ENCODE measurements around the gene NOLC1. TPM values are rescaled to one million over a fixed set of nuclear protein-coding genes. Genes with fewer than 3 reads are reported as not detected.

NOLC1 gene
- total and polyA plus RNA-seq, 2 donors (not counting 1 experiment from before 2014, with no cell fraction given) = 32.9 to 45.0 TPM

DNA sequence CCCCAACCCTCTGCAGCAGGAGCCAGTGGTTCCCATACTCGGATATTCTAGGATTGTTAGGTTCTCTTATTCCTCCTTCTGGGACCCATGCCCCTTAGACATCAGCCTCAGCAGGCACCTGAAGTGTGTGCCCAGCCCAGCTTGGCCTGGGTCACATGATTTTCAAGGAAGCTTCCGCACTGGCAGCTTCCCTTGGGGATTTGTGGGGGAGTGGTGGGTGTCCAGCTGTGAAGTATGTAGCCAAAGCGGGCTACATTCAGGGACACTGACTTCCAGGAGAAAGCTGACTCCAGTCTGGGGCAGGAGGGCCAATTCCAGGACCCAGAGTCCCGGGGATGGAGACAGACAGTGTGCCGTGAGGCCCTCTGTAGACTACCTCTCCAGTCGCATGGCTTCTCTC lies 33.3 kb upstream of the NOLC1 start:
- intact Hi-C loops (cut with micrococcal nuclease) = loop anchor here (2.0 to 5.0 kb wide), 2 partner anchors 277 to 526 kb away; partner anchors contain the start of genes KCNIP2 and TRIM8
- ChIA-PET CTCF (interaction anchor here (0.5 to 1.7 kb wide), 12 partner anchors 13 to 337 kb away, joined by 3 to 14 read pairs (median 4); partner anchors contain the start of genes ARMH3, HPS6 and PPRC1), POLR2A (interaction anchor here (0.6 to 1.2 kb wide), 10 partner anchors 15 to 827 kb away, joined by 3 to 15 read pairs (median 4); partner anchors contain the start of gene NOLC1)
- Histone ChIP-seq H2AFZ (ENCODE audit: insufficient read depth, low read depth, low read length, poor library complexity, severe bottlenecking) (no peak overlapping the region), H3K9ac (ENCODE audit: low read length) (peak overlapping the region; percentile 94), H3K9me3 (ENCODE audit: control extremely low read depth in 1 of 3, control insufficient read depth in 2 of 3, insufficient read depth in 1 of 3, low read length in 2 of 3) (no peaks in the 10 kb centered on the region), H3K4me3 (ENCODE audit: control extremely low read depth in 1 of 5, extremely low read depth in 1 of 5, insufficient read depth in 1 of 5, low read depth in 2 of 5, low read length in 4 of 5) (peak overlapping the region; percentile 47 to 95 (median 90)), H3K4me1 (ENCODE audit: control insufficient read depth in 2 of 2, insufficient read depth in 2 of 2, low read length in 2 of 2) (peaks cover 53 to 65% of the 10 kb centered on the region in 2 donors), H4K20me1 (ENCODE audit: control insufficient read depth, insufficient read depth, low read length, poor library complexity, severe bottlenecking) (peaks cover 23% of the 10 kb centered on the region), H3K27me3 (replicated peaks in 1 of 4; ENCODE audit: control extremely low read depth in 1 of 4, control insufficient read depth in 3 of 4, insufficient read depth in 4 of 4, low read length in 3 of 4) (no peaks in the 10 kb centered on the region), H3K79me2 (ENCODE audit: control insufficient read depth, insufficient read depth, low read length) (peaks cover 71% of the 10 kb centered on the region), H3K4me2 (replicated peaks; ENCODE audit: low read depth, low read length, poor library complexity, severe bottlenecking) (peak overlapping the region; percentile 93), H3K36me3 (replicated peaks in 1 of 2; ENCODE audit: control extremely low read depth in 1 of 2, control insufficient read depth in 1 of 2, extremely low read depth in 1 of 2, insufficient read depth in 2 of 2, low read length in 1 of 2) (no peaks in the 10 kb centered on the region), H3K27ac (ENCODE audit: low read length in 2 of 2) (peak overlapping the region; percentile 87 to 94)
- ATAC-seq (ENCODE audit: low read depth) (peak; percentile 12), DNase-seq (peak; percentile 82)
- H3K4me3 Mint-ChIP-seq = peak overlapping the region; percentile 93
- no peaks in the 10 kb centered on the region for H3K27me3 Mint-ChIP-seq
- 4% methylated on average over 4 of the region's 6 CpGs for WGBS (ENCODE audit: insufficient coverage)
- H3K27ac Mint-ChIP-seq = peak overlapping the region; percentile 91
- peaks cover 63% of the 10 kb centered on the region for H3K4me1 Mint-ChIP-seq
- no peaks in the 10 kb centered on the region for H3K9me3 Mint-ChIP-seq (ENCODE audit: insufficient read depth)
- TF ChIP-seq CTCF (IDR thresholded peaks at IDR 0.05) = no peak

GRCh38 chr10:102119417-102120141 lies 32.6 kb upstream of the NOLC1 start:
- Histone ChIP-seq H2AFZ (ENCODE audit: insufficient read depth, low read depth, low read length, poor library complexity, severe bottlenecking) (peak overlapping the region; percentile 61), H3K4me1 (ENCODE audit: control insufficient read depth in 2 of 2, insufficient read depth in 2 of 2, low read length in 2 of 2) (peaks cover 49 to 60% of the 10 kb centered on the region in 2 donors), H3K79me2 (ENCODE audit: control insufficient read depth, insufficient read depth, low read length) (peaks cover 64% of the 10 kb centered on the region), H3K9me3 (ENCODE audit: control extremely low read depth in 1 of 3, control insufficient read depth in 2 of 3, insufficient read depth in 1 of 3, low read length in 2 of 3) (no peaks in the 10 kb centered on the region), H3K4me3 (ENCODE audit: control extremely low read depth in 1 of 5, extremely low read depth in 1 of 5, insufficient read depth in 1 of 5, low read depth in 2 of 5, low read length in 4 of 5) (peak overlapping the region; percentile 57 to 95 (median 90)), H4K20me1 (ENCODE audit: control insufficient read depth, insufficient read depth, low read length, poor library complexity, severe bottlenecking) (peaks cover 18% of the 10 kb centered on the region), H3K27me3 (replicated peaks in 1 of 4; ENCODE audit: control extremely low read depth in 1 of 4, control insufficient read depth in 3 of 4, insufficient read depth in 4 of 4, low read length in 3 of 4) (no peaks in the 10 kb centered on the region), H3K36me3 (replicated peaks in 1 of 2; ENCODE audit: control extremely low read depth in 1 of 2, control insufficient read depth in 1 of 2, extremely low read depth in 1 of 2, insufficient read depth in 2 of 2, low read length in 1 of 2) (no peaks in the 10 kb centered on the region), H3K9ac (ENCODE audit: low read length) (peak overlapping the region; percentile 94), H3K4me2 (replicated peaks; ENCODE audit: low read depth, low read length, poor library complexity, severe bottlenecking) (peak overlapping the region; percentile 93), H3K27ac (ENCODE audit: low read length in 2 of 2) (peak overlapping the region; percentile 87 to 94)
- Mint-ChIP-seq H3K4me3 (peak overlapping the region; percentile 93), H3K27ac (peak overlapping the region; percentile 91), H3K9me3 (ENCODE audit: insufficient read depth) (no peaks in the 10 kb centered on the region), H3K4me1 (peaks cover 62% of the 10 kb centered on the region), H3K27me3 (no peaks in the 10 kb centered on the region)
- ChIA-PET CTCF (interaction anchor here (0.7 to 1.7 kb wide), 6 partner anchors 12 to 338 kb away, joined by 3 to 14 read pairs (median 4); partner anchors contain the start of genes ARMH3 and PPRC1), POLR2A (interaction anchor here (0.6 to 1.2 kb wide), 8 partner anchors 32 to 826 kb away, joined by 3 to 15 read pairs (median 4); partner anchors contain the start of gene NOLC1)
- no peak for TF ChIP-seq CTCF (IDR thresholded peaks at IDR 0.05)
- no peak for TF ChIP-seq EZH2 (IDR thresholded peaks at IDR 0.05; ENCODE audit: borderline replicate concordance, insufficient read depth, low read depth, low read length, poor library complexity, severe bottlenecking)
- intact Hi-C loops (cut with micrococcal nuclease) = loop anchor here (1.0 to 5.0 kb wide), 6 partner anchors 13 to 525 kb away; partner anchors contain the start of genes HPS6, KCNIP2, NOLC1 and OGA
- DNase-seq (peak; percentile 74), ATAC-seq (ENCODE audit: low read depth) (peak; percentile 18)
- WGBS (ENCODE audit: insufficient coverage) = under 1% methylated on average over 18 of the region's 22 CpGs
